ENCODE results near the gene HOPX.

DNA sequence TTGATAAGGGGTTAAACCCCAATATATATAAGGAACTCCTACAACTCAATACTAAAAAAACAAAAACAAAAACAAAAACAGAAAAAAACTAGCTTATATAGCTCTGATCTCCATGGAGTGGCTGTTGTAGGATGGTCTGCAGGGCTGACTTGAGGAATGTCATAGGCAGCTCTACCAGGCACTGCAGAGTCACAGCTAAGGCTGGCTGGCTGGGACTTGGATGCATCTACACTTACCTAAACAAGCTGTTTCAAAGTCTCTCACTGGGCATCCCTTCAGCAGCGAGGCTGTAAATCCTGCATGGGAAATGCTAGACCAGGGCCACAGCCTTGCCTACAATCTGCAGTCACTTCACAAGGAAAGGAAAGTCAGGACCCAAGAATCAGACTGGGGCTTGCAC, 61.3 kb downstream of the HOPX start:
- TF ChIP-seq, protein P1, sequence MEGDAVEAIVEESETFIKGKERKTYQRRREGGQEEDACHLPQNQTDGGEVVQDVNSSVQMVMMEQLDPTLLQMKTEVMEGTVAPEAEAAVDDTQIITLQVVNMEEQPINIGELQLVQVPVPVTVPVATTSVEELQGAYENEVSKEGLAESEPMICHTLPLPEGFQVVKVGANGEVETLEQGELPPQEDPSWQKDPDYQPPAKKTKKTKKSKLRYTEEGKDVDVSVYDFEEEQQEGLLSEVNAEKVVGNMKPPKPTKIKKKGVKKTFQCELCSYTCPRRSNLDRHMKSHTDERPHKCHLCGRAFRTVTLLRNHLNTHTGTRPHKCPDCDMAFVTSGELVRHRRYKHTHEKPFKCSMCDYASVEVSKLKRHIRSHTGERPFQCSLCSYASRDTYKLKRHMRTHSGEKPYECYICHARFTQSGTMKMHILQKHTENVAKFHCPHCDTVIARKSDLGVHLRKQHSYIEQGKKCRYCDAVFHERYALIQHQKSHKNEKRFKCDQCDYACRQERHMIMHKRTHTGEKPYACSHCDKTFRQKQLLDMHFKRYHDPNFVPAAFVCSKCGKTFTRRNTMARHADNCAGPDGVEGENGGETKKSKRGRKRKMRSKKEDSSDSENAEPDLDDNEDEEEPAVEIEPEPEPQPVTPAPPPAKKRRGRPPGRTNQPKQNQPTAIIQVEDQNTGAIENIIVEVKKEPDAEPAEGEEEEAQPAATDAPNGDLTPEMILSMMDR (IDR thresholded peaks at IDR 0.05) = no peak
- TF ChIP-seq EP300 (IDR thresholded peaks at IDR 0.05) = no peak

All from stomach (tissue), 4 donors.